Measurements from ENCODE around the gene RIMBP3C.
"Not testable (repeated sequence)": the region's sequence is repeated elsewhere in the genome, so short reads cannot be mapped to it uniquely, and the experiment has no call there.

DNA sequence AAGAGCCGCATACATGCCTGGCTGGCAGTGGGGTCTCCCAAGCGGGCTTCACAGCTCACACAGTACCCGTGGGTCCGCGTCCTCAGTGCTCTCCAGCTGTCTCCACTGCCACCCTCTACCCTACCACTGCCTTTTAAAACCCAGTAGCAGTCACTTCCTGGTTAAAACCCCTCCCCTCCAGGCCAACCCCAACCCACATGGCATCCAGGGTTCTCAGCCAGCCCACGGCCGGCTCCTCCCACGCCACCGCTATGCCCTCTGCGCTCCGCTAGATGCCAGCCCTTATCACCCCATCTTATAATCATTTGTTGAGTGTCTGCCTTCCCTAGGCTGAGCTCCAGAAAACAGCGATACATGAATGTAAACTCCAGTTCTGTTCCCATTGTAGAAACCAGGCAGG lies 37.1 kb downstream of the RIMBP3C start:
- TF ChIP-seq POLR2A, POLR2AphosphoS5 (IDR thresholded peaks at IDR 0.05; ENCODE audit: low read depth, low read length): not testable (repeated sequence)
